Muscle layer of duodenum (tissue), 2 donors: ENCODE measurements around the gene BCLAF3.

ENCODE experiments used
- H3K27ac ChIP-seq: one replicate; pipeline ENCODE4 v1.7.0; 2013; ENCODE audit warnings: mild to moderate bottlenecking, low read length
- H3K27me3 ChIP-seq: one replicate; pipeline ENCODE4 v1.7.0; 2013; ENCODE audit warnings: low read depth, mild to moderate bottlenecking, control low read depth, low read length
- H3K36me3 ChIP-seq, 2 donors: one replicate each; pipeline ENCODE4 v1.7.0; 2013; ENCODE audit warnings: low read length in 2 of 2, control low read depth in 1 of 2, mild to moderate bottlenecking in 1 of 2; ENCODE audit not compliant: insufficient read depth in 2 of 2, control insufficient read depth in 1 of 2
- H3K4me1 ChIP-seq, 2 donors: one replicate each; pipeline ENCODE4 v1.7.0; 2013; ENCODE audit warnings: low read length in 2 of 2, mild to moderate bottlenecking in 2 of 2, control low read depth in 1 of 2, moderate library complexity in 1 of 2; ENCODE audit not compliant: insufficient read depth in 2 of 2, control insufficient read depth in 1 of 2
- H3K4me3 ChIP-seq, 2 donors: one replicate each; pipeline ENCODE4 v1.7.0; 2013; ENCODE audit warnings: low read length in 2 of 2, low read depth in 1 of 2, mild to moderate bottlenecking in 1 of 2
- H3K9me3 ChIP-seq, 2 donors: one replicate each; pipeline ENCODE4 v1.7.0; 2013; ENCODE audit warnings: low read length in 2 of 2, control low read depth in 1 of 2, mild to moderate bottlenecking in 1 of 2; ENCODE audit not compliant: control insufficient read depth in 1 of 2
- donor health status: healthy.

Gene BCLAF3

GRCh38 chrX:19990556-19991349 is at the start of gene BCLAF3:
TSS of gene BCLAF3 (minus strand) at chrX:19991061. CDS start at chrX:19970264, 20,797 bp downstream.
- Histone ChIP-seq H3K4me1 (no peaks in the 10 kb centered on the region), H3K4me3 (peak within 1 kb of the TSS; percentile 66 to 75), H3K9me3 (no peaks in the 10 kb centered on the region), H3K27ac (peak within 1 kb of the TSS; percentile 31), H3K27me3 (no peaks in the 10 kb centered on the region), H3K36me3 (no peaks in the 10 kb centered on the region)

DNA sequence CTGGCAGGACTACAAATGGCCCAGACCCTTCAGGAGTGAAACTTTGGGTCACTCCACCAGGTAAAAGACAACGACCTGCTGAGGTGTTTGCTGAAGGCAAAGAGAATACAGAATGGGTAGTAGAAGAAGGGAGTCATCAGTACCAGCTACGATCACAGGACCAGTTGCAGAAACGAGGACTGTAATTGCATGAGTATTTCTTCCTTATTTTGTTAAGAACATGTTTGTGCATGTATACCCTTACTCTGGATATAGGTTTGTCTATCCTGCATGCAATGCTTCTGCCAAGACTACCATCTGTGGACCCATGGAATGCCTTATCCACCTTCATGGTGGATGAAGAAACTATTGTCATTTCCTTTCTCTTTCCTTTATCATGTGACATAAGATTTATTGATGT is 48.1 kb upstream of the BCLAF3 start:
- no peak overlapping the region for H3K4me3 ChIP-seq
- H3K27ac ChIP-seq: no peak overlapping the region
- H3K9me3 ChIP-seq: no peaks in the 10 kb centered on the region
- H3K27me3 ChIP-seq: no peaks in the 10 kb centered on the region
- H3K36me3 ChIP-seq: no peaks in the 10 kb centered on the region
- H3K4me1 ChIP-seq: no peaks in the 10 kb centered on the region

- Histone ChIP-seq H3K27ac (no peak overlapping the region), H3K36me3 (no peaks in the 10 kb centered on the region), H3K4me1 (no peaks in the 10 kb centered on the region), H3K4me3 (no peak overlapping the region), H3K9me3 (no peaks in the 10 kb centered on the region), H3K27me3 (no peaks in the 10 kb centered on the region)
Measured at GRCh38 chrX:20037186-20037585, 46.3 kb upstream of the BCLAF3 start.

DNA sequence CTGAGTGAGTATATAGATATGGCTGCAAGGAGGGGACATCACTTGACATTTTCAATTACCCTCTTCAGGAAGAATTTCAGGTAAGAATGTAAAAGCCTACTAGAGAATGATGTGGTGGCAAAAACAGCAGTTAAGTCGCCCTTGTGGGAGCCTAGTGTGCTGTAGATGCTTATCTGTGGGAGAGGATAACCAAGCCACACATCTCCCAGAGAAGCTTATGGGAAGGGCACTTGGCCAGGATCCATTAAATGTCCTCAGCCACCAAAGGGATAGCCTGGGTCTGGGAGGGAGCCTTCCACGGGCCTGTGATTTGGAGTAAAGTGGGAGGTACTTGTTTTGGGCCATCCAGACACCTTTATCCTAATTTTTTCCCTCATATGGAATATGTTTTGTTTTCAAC is 41.3 kb upstream of the BCLAF3 start:
- no peaks in the 10 kb centered on the region for H3K36me3 ChIP-seq
- H3K27me3 ChIP-seq: no peaks in the 10 kb centered on the region
- H3K4me1 ChIP-seq: no peaks in the 10 kb centered on the region
- no peak overlapping the region for H3K27ac ChIP-seq
- H3K4me3 ChIP-seq: no peak overlapping the region
- H3K9me3 ChIP-seq: no peaks in the 10 kb centered on the region

- Histone ChIP-seq H3K4me3 (no peak overlapping the region), H3K27me3 (no peaks in the 10 kb centered on the region), H3K36me3 (no peaks in the 10 kb centered on the region), H3K4me1 (no peaks in the 10 kb centered on the region), H3K9me3 (no peaks in the 10 kb centered on the region), H3K27ac (no peak overlapping the region)
Measured at GRCh38 chrX:20029728-20030127, 38.9 kb upstream of the BCLAF3 start.

DNA sequence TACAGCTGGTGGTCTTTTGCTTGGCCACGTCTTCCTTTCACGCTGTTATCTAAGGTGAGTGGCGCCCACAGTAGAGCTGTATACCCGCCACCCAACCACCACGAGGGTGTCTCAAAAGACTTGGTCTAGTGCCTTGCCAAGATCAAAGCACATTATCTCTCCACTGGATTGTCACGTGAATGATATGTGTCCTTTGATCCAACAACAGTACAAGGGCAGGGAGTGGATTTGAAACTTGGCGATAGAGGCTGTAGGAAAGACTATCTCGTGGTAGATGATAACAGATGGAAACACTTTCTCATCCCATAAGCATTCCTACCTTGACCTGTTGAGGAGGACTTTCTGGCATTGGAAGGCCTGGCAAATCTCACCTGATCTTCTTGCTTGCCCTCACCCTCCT is 37.7 kb upstream of the BCLAF3 start:
- no peak overlapping the region for H3K27ac ChIP-seq
- no peaks in the 10 kb centered on the region for H3K27me3 ChIP-seq
- H3K36me3 ChIP-seq: no peaks in the 10 kb centered on the region

GRCh38 chrX:20026278-20026677 is 35.4 kb upstream of the BCLAF3 start:
- no peaks in the 10 kb centered on the region for H3K9me3 ChIP-seq
- H3K27ac ChIP-seq: no peak overlapping the region
- no peaks in the 10 kb centered on the region for H3K4me1 ChIP-seq
- H3K4me3 ChIP-seq: no peak overlapping the region
- H3K27me3 ChIP-seq: no peaks in the 10 kb centered on the region
- no peaks in the 10 kb centered on the region for H3K36me3 ChIP-seq

More for the DNA sequence above, 37.7 kb upstream of the BCLAF3 start:
- H3K4me3 ChIP-seq: no peak overlapping the region
- no peaks in the 10 kb centered on the region for H3K4me1 ChIP-seq
- H3K9me3 ChIP-seq: no peaks in the 10 kb centered on the region

DNA sequence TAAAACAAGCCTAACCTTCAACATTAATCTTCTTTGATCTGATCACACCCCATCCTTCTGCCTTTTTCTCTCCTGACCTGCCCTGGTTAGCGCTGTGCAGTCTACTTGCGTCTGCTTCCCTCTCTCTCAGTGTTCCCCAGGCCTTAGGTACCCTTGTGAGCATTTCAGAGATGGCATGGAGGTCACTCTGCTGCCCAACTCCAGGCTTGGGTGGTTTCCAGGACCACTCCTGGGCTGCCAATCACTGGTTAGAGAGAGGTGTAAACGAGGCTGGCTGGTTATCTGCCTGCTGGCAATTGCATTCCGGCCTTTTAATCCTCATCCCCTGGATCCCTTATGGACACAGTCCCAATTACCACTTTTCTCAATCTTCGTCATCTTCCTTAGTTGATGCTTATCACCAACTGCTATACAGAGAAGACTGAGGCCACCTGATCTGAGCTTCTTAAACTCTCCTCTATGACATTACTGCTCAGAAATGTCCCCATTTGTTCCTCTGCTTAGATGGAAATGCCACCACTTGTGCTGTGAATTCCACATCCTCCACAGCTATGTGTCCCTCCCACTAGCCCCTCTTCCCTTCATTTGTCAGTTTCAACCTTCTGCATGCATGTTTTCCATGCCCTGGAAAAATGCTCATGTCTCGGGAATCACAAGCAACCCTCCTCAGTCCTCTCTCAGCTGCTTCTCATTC is 29.0 kb upstream of the BCLAF3 start:
- H3K4me1 ChIP-seq: no peaks in the 10 kb centered on the region
- H3K9me3 ChIP-seq: peaks cover 0 to 2% of the 10 kb centered on the region in 2 donors
- no peaks in the 10 kb centered on the region for H3K36me3 ChIP-seq
- no peak overlapping the region for H3K4me3 ChIP-seq
- H3K27me3 ChIP-seq: no peaks in the 10 kb centered on the region
- H3K27ac ChIP-seq: no peak overlapping the region

GRCh38 chrX:20016616-20016945 is 25.7 kb upstream of the BCLAF3 start:
- Histone ChIP-seq H3K9me3 (peaks cover 0 to 2% of the 10 kb centered on the region in 2 donors), H3K4me1 (no peaks in the 10 kb centered on the region), H3K27ac (no peak overlapping the region), H3K4me3 (no peak overlapping the region), H3K36me3 (no peaks in the 10 kb centered on the region), H3K27me3 (no peaks in the 10 kb centered on the region)

- no peaks in the 10 kb centered on the region for H3K36me3 ChIP-seq
- no peaks in the 10 kb centered on the region for H3K4me1 ChIP-seq
- peaks cover 0 to 2% of the 10 kb centered on the region in 2 donors for H3K9me3 ChIP-seq
- H3K27ac ChIP-seq: no peak overlapping the region
- no peaks in the 10 kb centered on the region for H3K27me3 ChIP-seq
- H3K4me3 ChIP-seq: no peak overlapping the region
Measured at GRCh38 chrX:20015945-20016615, 25.2 kb upstream of the BCLAF3 start.

GRCh38 chrX:20015422-20015821 is 24.6 kb upstream of the BCLAF3 start:
- H3K4me3 ChIP-seq: no peak overlapping the region

More at GRCh38 chrX:20015422-20015821, 24.6 kb upstream of the BCLAF3 start:
- no peaks in the 10 kb centered on the region for H3K27me3 ChIP-seq
- no peak overlapping the region for H3K27ac ChIP-seq
- no peaks in the 10 kb centered on the region for H3K36me3 ChIP-seq
- peaks cover 0 to 2% of the 10 kb centered on the region in 2 donors for H3K9me3 ChIP-seq
- no peaks in the 10 kb centered on the region for H3K4me1 ChIP-seq
